H7 (cell line): ENCODE data around the gene TDRD1. TPM values are rescaled to one million over a fixed set of nuclear protein-coding genes. Genes with fewer than 3 reads are reported as not detected.

Experiments used
- DNase-seq: peaks from one replicate; pipeline ENCODE4 v3.0.0; 2012
- H3K27me3 ChIP-seq: 2 replicates; pipeline ENCODE4 v1.6.0; 2011; ENCODE audit warnings: mild to moderate bottlenecking, low read length; ENCODE audit not compliant: control insufficient read depth, insufficient read depth
- H3K36me3 ChIP-seq: replicated peaks from 2 replicates; pipeline ENCODE4 v1.5.1; 2011; ENCODE audit warnings: low read length; ENCODE audit not compliant: control insufficient read depth, insufficient read depth
- H3K4me3 ChIP-seq: 2 replicates; pipeline ENCODE4 v1.5.1; 2011; ENCODE audit warnings: low read depth, mild to moderate bottlenecking, control low read depth, low read length, moderate library complexity; ENCODE audit not compliant: insufficient read depth
- total RNA-seq: library from RNA; depleted of rRNA; stranded (reverse); fragments of >200 nt; shearing (Covaris generic); gene quantifications from 2 replicates; pipeline ENCODE4 v1.2.3, GENCODE V29; 2014

The TDRD1 gene
- total RNA-seq, 1 experiment from 2014 or later, result 0.14 TPM

GRCh38 chr10:114255227-114255626, 76.1 kb downstream of the TDRD1 start:
- no peak overlapping the region for H3K4me3 ChIP-seq
- DNase-seq, result no peak
- no peaks in the 10 kb centered on the region for H3K36me3 ChIP-seq
- H3K27me3 ChIP-seq, result no peaks in the 10 kb centered on the region

- H3K4me3 ChIP-seq, result no peak overlapping the region
- no peaks in the 10 kb centered on the region for H3K27me3 ChIP-seq
- DNase-seq, result no peak
- no peaks in the 10 kb centered on the region for H3K36me3 ChIP-seq
Measured at GRCh38 chr10:114256008-114256765, 77.0 kb downstream of the TDRD1 start.

GRCh38 chr10:114256822-114257221, 77.7 kb downstream of the TDRD1 start:
- no peaks in the 10 kb centered on the region for H3K27me3 ChIP-seq
- no peak for DNase-seq
- no peaks in the 10 kb centered on the region for H3K36me3 ChIP-seq
- no peak overlapping the region for H3K4me3 ChIP-seq

GRCh38 chr10:114257498-114257897, 78.3 kb downstream of the TDRD1 start:
- Histone ChIP-seq H3K36me3 (no peaks in the 10 kb centered on the region), H3K27me3 (no peaks in the 10 kb centered on the region), H3K4me3 (no peak overlapping the region)
- DNase-seq, result no peak

DNA sequence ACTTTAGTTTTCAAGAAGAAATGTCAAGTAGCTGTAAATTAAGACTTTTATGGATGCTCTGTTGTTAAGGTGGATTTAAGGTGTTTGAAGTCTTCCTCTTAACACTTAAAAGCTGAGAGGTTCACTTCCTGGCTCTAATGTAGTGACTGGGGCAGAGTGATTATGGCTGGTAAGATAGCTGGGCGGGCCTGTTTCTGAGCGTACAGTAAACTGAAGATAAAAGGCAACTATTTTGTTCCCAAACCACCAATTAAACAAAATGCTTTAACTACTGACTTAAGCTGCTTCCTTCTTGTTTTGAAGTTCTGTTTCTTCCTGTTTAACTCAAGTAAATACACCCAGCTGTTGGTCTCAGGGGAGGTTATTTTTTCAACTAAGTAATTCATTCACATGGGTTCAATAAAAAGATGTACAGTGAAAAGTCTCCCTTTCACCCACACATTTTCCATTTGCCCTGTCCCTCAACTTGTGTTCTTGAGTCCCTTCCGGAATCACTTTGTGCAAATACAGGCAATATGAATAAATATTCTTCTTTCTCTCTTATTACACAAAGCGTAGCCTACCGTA, 79.2 kb downstream of the TDRD1 start:
- Histone ChIP-seq H3K36me3 (no peaks in the 10 kb centered on the region), H3K27me3 (no peaks in the 10 kb centered on the region), H3K4me3 (no peak overlapping the region)
- DNase-seq, result no peak

- no peaks in the 10 kb centered on the region for H3K27me3 ChIP-seq
- no peak overlapping the region for H3K4me3 ChIP-seq
- no peaks in the 10 kb centered on the region for H3K36me3 ChIP-seq
- DNase-seq, result no peak
Measured at GRCh38 chr10:114259824-114260223, 80.7 kb downstream of the TDRD1 start.

DNA sequence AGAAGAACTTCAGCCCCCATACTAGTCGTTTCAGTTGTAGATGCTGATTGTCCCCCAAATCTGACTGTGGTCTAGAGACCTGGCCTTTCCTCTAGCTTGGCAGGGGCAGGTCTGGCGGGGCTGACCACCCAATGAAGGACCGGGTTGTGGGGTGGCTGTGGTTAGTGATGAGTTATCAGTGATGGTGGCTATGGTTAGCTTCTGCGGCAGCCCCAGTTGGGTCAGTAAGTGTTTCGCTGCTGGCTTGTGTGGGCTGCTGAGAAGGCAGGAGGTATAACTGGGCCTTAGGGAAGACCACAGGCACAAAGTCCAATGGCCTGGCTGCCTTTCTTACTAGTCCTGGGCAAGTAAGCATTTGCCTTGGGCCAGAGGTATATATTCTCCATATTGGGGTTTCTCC, 81.2 kb downstream of the TDRD1 start:
- no peak for DNase-seq
- Histone ChIP-seq H3K4me3 (no peak overlapping the region), H3K36me3 (no peaks in the 10 kb centered on the region), H3K27me3 (no peaks in the 10 kb centered on the region)

- Histone ChIP-seq H3K4me3 (no peak overlapping the region), H3K36me3 (no peaks in the 10 kb centered on the region), H3K27me3 (no peaks in the 10 kb centered on the region)
- no peak for DNase-seq
Measured at GRCh38 chr10:114261076-114261475, 81.9 kb downstream of the TDRD1 start.

DNA sequence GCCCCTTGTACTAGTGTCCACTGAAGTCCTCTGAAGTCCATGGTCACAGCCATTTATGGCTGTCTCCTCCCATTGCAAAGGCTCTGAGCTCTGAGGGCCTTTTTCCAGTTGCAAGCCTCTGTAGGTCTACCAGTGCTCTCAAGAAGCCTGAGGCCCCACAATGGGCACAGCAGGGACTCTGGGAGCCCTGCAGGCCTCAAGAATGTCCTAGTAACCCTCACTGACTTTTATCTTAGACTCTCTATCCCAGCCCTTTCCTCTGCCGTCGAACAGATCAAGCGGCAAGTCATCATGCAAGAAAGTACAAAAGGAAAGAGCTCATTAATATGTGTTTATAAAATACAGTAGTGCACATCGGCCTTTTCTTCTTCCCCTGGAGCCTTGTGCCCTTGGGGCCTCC, 83.3 kb downstream of the TDRD1 start:
- no peak overlapping the region for H3K4me3 ChIP-seq
- no peaks in the 10 kb centered on the region for H3K27me3 ChIP-seq
- no peaks in the 10 kb centered on the region for H3K36me3 ChIP-seq
- peak; percentile 69 for DNase-seq

DNA sequence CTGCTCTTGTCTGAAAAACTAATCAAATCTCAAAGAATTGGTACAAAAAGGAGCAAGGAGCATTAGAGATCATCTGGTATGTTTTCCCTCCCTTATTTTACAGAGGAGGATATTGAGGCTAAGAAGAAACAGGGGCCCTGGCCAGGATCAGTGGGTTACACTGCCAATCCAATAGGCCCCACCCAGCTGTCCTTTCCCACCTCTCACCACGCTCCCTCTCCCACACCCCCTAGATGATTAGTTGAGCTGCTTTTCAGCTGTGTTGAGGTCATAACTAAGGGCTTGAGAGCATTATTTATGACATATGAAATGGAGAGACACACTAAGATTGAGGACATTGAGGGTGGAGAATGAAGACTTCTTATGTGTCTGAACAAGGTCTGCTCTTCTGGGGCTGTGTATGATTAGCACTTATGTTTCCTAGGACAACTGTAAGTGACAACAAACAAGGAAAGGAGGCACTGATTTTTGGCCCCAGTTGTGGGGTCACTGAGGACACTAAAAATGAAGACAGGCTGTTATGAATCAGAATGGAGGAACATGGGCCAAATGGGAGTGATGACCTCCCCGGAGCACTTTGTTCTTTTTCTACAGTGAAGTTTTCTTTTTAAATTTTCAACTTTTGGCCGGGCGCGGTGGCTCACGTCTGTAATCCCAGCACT, 86.4 kb downstream of the TDRD1 start:
- H3K36me3 ChIP-seq, result no peaks in the 10 kb centered on the region
- no peaks in the 10 kb centered on the region for H3K27me3 ChIP-seq
- DNase-seq, result no peak
- no peak overlapping the region for H3K4me3 ChIP-seq

- no peaks in the 10 kb centered on the region for H3K27me3 ChIP-seq
- no peak for DNase-seq
- no peak overlapping the region for H3K4me3 ChIP-seq
- H3K36me3 ChIP-seq, result no peaks in the 10 kb centered on the region
Measured at GRCh38 chr10:114266521-114266920, 87.4 kb downstream of the TDRD1 start.

DNA sequence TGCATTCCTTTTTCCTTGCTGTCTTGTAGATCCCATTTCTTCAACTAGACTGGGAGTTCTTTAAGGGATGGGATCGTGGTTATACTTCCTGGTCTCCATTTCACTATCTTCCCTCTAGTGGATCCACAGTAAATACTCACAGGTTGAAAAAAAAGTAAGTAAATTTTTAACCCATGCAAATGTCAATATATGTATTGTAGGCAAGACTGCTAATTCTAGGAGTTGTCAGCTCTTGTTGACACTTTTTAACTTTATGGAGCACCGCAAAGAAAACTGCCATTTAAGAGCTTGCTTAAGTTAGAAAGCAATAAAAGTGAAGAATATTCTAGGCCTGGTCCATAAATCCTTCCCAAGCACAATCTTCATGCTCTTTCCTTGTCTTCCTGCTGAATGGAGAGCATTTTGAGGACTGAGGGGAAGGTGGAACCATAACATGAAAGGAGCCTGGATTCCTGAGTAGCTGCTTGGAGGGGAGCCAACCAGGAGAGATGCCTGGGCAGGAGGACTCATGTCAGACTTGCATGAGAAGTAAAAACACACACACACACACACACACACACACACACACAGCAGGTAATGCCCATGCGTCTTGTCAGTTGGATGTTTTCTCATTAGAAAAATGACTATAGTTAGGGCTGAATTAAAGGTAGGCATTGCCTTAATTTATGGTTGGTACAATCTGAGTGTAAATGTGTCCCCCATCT, 92.1 kb downstream of the TDRD1 start:
- DNase-seq, result no peak
- H3K36me3 ChIP-seq, result no peaks in the 10 kb centered on the region
- H3K27me3 ChIP-seq, result no peaks in the 10 kb centered on the region
- no peak overlapping the region for H3K4me3 ChIP-seq

DNA sequence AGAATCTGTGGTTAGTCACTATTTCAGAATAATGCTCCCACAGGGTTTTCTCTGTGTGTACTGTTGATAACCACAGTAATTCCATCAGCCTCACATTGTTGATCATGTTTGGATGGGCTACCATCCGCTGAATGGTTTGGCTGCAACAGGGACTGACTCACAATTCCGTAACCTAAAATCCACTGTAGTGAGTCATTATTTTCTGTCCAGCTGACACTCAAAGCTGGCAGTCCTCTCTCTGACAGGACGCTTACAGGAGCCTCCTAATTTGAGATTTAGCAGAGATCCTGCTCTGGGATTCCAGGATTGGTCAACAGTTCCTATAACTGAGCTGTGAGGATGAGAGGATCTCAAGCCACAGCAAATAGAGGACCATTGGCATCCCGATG, 92.6 kb downstream of the TDRD1 start:
- Histone ChIP-seq H3K27me3 (no peaks in the 10 kb centered on the region), H3K4me3 (no peak overlapping the region), H3K36me3 (no peaks in the 10 kb centered on the region)
- DNase-seq, result no peak

- DNase-seq, result no peak
- H3K27me3 ChIP-seq, result no peaks in the 10 kb centered on the region
Measured at GRCh38 chr10:114272696-114273095, 93.5 kb downstream of the TDRD1 start.

DNA sequence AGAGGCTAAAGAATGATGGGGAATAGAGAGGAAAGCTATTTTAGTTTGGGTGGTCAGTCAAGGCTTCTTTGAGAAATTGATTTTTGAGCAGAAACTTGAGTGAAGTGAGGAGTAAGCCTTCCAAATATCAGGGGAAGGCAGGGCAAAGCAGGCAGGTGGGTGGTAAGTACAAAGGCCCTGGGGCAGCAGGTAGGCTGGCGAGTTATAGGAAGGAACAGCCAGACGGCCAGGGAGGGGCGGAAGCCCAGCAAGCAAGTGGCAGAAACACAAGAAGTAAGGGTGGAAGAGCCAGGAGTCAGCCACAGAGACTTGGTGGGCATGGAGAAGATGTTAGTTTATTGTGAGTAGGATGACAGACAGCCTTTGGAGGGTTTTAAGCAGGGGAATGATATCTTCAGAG, 94.8 kb downstream of the TDRD1 start:
- H3K4me3 ChIP-seq, result no peak overlapping the region
- no peak for DNase-seq
- H3K27me3 ChIP-seq, result no peaks in the 10 kb centered on the region
- H3K36me3 ChIP-seq, result no peaks in the 10 kb centered on the region

More at GRCh38 chr10:114272696-114273095, 93.5 kb downstream of the TDRD1 start:
- Histone ChIP-seq H3K36me3 (no peaks in the 10 kb centered on the region), H3K4me3 (no peak overlapping the region)
